NCI-H82 treated with DMSO at 0.1 percent for 48 hours (cell line): ENCODE measurements around the gene RPP25L.
"Not testable (repeated sequence)": the region's sequence is repeated elsewhere in the genome, so short reads cannot be mapped to it uniquely, and the experiment has no call there.

Experiments
- DNase-seq: peaks from one replicate; lab custom pipeline; 2025; ENCODE audit not compliant: unreplicated experiment; lab: John Stamatoyannopoulos, UW

Gene RPP25L, protein sequence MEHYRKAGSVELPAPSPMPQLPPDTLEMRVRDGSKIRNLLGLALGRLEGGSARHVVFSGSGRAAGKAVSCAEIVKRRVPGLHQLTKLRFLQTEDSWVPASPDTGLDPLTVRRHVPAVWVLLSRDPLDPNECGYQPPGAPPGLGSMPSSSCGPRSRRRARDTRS

GRCh38 chr9:34611811-34612787, at the start of gene RPP25L:
TSS of gene RPP25L (minus strand) at chr9:34612097. CDS start at chr9:34611296, 801 bp downstream.
- no peak for DNase-seq

DNA sequence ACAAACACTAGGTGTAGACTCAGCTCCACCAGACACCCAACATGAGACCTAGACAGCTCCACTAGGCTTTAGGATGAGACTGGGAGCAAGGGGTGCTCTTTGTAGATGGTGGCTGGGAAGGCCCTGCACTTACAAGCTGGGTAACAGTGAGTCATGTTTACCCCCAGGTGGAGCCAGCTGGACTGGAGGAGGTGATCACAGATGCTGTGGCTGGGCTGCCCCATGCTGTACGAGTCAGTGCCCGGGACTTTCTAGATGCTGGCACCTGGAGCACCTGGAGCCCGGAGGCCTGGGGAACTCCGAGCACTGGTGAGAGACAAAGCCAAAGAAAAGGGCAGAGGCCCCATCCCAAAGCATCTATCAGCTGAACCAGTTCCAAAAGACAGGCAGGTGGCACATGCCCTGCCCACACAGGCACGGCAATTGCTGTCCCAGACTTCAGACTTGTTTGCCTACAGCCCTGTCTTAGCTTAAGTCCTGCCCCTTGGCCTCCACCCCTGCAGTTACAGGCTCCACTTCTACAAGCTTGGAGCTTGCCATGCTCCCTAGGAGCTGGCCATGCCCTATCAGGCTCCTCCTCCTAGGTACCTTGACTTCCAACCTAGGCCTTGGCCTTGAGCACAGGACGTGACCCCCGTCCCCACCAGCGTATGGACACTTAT, 47.8 kb upstream of the RPP25L start:
- no peak for DNase-seq

DNA sequence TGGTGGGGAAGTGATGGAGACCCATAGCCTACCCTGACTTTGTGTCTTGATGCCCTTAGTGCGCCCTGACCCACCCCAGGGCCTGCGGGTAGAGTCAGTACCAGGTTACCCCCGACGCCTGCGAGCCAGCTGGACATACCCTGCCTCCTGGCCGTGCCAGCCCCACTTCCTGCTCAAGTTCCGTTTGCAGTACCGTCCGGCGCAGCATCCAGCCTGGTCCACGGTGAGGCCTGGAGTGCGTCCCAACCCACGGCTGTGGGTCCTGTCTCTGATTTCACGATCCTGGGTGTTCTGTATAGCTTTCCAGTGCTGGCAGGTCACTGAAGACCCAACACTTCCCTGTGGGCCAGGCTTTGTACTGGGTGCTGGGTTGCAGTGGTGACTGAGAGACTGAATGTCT, 46.6 kb upstream of the RPP25L start:
- DNase-seq = no peak

GRCh38 chr9:34656992-34657391, 45.1 kb upstream of the RPP25L start:
- no peak for DNase-seq

GRCh38 chr9:34655394-34655793, 43.5 kb upstream of the RPP25L start:
- DNase-seq = no peak

DNA sequence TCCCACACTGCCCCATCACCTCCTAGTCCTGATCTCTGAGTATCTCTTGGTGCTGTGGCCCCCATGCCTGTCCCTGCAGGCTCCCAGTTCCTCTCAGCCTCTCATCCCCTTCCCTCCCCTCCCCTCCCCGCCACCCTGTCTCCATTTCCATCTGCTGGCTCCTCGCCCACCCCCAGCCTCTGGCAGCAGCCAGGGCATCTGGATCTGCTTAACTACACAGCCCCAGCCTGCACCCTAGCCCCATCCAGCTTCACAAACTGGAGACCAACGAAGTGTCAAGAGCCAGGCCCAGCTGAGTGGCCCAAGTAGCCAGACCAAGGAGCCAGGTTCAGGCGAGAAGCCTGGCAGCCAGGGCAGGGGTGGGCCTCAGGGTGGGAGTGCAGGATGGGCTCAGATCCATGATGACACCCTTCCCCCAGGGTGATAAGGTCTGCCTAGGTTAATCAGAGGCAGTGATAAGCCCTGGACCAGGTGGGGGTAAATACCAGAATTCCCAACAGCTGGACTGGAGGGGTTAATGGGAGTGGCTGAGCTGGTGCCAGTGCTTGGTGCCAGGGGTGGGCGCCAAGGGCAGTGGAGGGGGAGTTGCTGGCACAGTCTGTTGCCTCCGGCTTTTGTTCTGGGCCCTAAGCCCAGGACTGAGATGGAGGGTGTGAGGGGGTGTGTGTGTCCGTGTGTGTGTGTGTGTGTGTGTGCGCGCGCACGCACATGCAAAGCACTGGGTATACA, 42.6 kb upstream of the RPP25L start:
- peak; percentile 57 for DNase-seq

- DNase-seq = peak; percentile 49
Observed at GRCh38 chr9:34653151-34654072, 41.5 kb upstream of the RPP25L start.

DNA sequence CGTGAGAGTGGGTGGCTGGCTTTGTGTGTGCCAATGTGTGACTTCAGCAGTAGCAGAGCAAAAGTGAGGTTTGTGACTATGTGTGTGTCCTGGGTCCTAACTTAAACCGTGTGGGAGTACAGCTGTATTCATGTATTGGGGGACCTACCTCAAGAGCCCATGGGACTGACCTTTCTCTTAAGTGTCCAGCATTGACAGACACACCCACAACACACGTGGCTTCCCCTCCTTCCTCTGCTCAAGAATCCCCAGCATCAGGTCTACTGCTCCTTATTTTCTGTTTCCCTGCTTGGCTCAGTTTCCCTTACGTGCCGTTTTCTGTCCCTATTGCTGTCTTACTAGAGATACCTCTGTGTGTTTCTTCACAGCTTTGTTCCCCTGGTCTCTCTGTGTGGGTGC, 40.7 kb upstream of the RPP25L start:
- DNase-seq = no peak

- no peak for DNase-seq
Observed at GRCh38 chr9:34651876-34652601, 40.1 kb upstream of the RPP25L start, which contains the start of gene IL11RA. TSS of gene IL11RA (plus strand) at chr9:34652185. CDS start at chr9:34655218, 3,033 bp downstream.

DNA sequence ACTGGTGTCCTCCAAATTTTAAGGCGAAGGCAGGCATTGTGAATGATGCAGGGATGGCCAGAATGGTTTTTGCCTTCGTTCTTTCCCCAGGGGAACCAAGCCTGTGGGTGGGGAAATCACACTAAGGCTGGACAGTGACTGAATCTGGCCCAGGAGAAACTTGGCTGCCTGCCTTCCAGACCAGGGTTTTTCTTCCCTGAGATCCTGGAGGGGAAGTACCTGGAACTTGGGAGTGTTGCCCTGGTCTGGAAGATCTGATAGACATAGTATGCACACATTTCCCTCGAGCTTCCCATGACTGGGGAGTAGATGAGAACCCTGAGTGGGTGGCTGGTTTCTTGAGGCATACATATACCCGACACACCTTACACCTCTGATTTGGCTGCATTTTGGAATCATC, 39.4 kb upstream of the RPP25L start:
- no peak for DNase-seq

GRCh38 chr9:34650816-34651215, 38.9 kb upstream of the RPP25L start:
- DNase-seq = no peak

GRCh38 chr9:34648673-34649072, 36.8 kb upstream of the RPP25L start:
- no peak for DNase-seq

DNA sequence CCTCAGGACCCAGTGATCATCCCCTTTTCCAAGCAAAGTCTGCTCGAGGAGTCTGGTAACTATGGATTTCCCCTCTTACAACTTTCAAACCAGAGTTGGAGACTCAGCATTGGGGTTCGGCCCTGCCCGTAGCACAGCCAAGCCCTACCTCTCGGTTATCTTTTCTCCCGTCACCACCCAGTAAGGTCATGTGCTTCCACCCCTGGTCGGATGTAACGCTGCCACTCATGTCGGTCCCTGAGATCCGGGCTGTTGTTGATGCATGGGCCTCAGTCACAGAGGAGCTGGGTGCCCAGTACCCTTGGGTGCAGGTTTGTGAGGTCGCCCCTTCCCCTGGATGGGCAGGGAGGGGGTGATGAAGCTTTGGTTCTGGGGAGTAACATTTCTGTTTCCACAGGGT, 35.8 kb upstream of the RPP25L start:
- DNase-seq = no peak

- DNase-seq = no peak
Observed at GRCh38 chr9:34647084-34647403, 35.1 kb upstream of the RPP25L start.

- DNase-seq = peak; percentile 67
Observed at GRCh38 chr9:34646211-34647083, 34.5 kb upstream of the RPP25L start, which contains the start of gene GALT. TSS of gene GALT (plus strand) at chr9:34646675. CDS start at chr9:34646705, 30 bp downstream.

- DNase-seq = no peak
Observed at GRCh38 chr9:34644766-34645314, 32.9 kb upstream of the RPP25L start.

GRCh38 chr9:34642679-34643078, 30.8 kb upstream of the RPP25L start:
- DNase-seq = no peak

DNA sequence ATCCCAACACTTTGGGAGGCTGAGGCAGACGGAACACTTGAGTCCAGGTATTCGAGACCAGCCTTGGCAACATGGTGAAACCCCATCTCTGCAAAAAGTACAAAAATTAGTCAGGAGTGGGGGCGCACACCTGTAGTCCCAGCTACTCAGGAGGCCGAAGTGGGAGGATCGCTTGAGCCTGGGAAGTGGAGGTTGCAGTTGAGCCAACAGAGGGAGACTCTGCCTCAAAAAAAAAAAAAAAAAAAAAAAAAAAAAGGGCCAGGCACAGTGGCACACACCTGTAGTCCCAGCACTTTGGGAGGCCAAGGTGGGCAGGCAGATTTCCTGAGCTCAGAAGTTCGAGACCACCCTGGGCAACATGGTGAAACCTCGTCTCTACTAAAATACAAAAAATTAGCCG, 27.4 kb upstream of the RPP25L start:
- DNase-seq = not testable (repeated sequence)
